ENCODE data around the gene NAV1.
A peak's percentile ranks its signal among the peaks of the same experiment; 100 is the strongest.

NAV1 gene

GRCh38 chr1:201551877-201552731, 13.2 kb downstream of the NAV1 start:
- DNase-seq = no peak

GRCh38 chr1:201552941-201553351, 14.0 kb downstream of the NAV1 start:
- DNase-seq = no peak

DNA sequence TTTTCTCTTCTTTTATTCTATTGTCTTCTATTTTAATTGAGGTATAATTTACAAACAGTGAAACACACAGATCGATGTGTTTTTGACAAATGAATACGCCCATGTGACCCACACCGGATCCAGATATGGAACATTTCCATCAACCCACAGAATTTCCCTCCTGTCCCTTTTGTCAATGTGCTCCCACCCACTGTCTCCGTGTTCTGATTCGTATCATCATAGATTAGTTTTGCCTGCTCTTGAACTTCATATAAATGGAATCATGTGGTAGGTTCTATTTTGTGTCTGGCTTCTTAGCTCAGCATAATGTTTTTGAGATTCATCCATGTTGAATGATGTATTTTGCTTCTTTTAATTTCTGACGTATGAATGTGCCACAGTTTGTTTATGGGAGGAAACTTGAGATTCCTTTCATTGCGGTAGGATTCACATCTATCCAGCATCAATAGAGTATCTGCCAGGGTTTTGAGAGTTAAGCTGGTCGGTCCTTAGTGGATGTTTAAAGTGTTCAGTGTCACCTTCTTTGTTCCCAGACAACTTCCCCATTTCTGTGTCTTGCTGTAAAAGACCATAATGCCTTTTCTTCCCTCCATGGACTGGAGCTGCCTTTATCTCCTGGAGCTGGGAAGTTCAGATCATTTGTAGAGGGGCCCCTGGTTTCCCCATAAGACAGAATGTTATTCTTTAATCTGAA, 14.7 kb downstream of the NAV1 start:
- no peak for DNase-seq

GRCh38 chr1:201554190-201554600, 15.3 kb downstream of the NAV1 start:
- DNase-seq = no peak

DNA sequence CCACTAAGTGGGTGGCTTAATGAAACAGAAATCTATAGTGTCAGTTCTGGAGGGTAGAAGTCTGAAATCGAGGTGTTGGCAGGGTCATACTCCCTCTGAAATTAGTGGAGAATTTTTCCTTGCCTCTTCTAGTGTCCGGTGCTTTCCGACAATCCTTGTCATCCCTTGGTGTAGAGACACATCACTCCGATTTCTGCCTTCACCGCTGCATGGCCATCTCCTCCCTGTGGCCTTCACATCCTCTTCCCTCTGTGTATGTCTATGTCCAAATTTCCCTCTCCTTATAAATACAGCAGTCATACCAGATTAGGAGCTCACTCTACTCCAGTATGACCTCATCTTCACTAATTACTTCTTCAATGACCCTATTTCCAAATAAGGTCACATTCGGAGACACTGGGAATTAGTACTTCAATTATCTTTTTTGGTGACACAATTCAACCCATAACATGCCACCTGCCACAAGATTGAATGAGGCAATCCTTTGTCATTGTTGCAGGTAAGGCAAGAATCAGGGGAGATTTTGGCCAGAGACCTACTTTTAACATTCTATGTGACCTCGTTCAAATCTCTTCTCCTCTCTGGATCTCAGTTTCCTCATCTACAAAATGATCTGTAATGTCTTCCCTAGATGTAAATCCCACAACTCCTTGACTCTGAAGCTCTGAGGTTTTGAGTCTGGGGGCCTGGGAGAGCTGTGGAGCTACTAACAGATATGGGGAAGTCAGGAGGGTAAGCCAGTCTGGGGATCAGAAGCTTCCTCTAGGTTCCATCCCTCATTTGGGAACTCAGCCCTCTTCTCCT, 16.1 kb downstream of the NAV1 start:
- DNase-seq = peak in 1 of 3 experiments; percentile 43

GRCh38 chr1:201555593-201555945, 16.6 kb downstream of the NAV1 start:
- no peak for DNase-seq

DNA sequence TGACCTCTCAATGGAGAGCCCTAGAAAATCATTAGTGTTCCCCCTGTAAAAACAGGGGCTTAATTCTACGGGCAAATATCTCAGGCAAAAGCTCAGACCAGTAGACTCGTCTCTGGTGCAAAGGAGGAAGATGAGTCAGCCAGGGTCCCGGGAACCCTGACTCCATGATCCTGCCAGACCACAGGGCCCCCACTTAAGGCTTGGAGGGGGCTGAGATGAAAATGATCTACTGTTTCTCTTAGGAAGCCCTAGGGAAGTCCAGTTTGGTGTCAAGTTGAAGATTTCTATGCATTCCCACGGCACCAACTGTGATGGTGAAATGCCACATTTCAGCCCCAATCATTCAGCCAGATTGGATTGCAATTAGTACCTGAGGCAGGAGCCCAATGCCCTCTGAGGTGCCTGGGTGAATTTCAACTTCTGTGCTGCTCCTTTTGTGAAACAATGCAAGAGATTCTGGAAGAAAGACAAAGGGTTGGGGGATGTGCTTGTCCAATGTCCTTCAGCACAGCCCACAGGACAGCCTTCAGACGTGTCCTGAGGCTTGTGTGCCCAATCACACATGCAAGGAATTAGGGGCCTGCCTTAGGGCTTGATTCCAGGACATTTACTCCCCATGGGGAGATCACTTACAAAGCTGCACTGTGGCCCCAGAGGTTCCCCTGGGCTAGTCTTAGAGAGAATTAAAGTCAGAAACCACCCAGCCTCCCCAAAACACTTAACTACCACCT, 18.1 kb downstream of the NAV1 start:
- DNase-seq = no peak

DNA sequence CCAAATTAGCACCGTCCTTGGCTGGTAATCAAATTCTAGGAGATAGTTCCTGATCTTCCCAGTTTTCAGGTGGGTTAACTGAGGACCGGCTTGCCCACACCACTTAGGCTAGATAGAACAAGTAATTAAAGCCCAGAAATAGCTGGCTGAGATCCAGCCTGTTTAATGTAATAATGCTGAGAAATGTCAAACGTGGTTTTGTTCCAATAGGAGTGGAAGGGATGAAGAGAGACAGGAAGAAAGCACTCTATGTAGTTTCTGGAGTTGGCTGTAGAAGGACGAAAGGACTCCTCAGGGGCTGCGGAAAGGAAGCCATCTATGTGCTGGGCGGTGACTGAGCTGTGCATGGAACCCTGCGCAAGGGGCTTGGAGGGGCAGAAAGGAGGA, 18.6 kb downstream of the NAV1 start:
- peak in 1 of 3 experiments; percentile 11 for DNase-seq

DNA sequence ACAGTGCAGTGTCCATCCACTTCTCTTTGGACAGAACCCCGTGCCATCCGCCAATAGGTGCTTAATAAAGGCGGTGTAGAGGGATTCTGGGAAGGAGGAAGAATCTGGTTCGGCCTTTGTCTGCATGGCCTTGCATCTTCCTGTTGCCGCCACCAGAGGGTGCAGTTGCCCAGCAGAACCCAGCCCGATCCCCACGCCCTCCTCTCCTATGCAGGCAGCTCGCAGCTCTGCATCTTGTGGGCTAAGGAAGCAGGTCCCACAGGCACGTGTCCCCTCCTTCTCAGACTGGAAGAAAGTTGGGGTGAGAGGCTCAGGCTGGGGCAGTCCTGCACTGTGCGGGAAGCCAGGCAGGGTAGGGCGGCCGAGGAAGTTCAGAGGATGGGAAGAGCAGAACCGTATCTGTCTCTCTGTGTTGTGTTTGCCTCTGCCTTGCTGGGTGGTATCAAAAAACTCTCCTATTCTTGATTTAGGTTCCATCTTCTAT, 20.8 kb downstream of the NAV1 start:
- DNase-seq = peak; percentile 61 to 89 (median 74)

- no peak for DNase-seq
Observed at GRCh38 chr1:201560328-201561194, 21.6 kb downstream of the NAV1 start.

DNA sequence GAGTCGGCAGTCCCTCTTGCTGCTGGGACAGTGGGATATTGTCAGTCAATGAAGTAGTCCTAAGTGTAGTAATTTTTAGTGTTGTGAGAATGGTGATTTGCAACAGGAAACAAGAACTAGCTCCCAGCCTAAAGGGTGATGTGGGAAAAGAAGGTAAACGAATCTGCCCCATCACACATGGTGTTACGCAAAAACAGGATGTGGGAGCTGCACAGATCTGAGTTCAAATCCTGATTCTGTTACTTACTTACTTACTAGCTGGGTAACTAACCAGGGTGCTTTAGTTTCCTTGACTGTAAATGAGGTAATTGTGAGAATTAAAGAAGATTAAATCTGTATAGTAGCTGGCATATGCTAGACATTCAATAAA, 22.3 kb downstream of the NAV1 start:
- DNase-seq = no peak

- no peak for DNase-seq
Observed at GRCh38 chr1:201561601-201562000, 22.7 kb downstream of the NAV1 start.

DNA sequence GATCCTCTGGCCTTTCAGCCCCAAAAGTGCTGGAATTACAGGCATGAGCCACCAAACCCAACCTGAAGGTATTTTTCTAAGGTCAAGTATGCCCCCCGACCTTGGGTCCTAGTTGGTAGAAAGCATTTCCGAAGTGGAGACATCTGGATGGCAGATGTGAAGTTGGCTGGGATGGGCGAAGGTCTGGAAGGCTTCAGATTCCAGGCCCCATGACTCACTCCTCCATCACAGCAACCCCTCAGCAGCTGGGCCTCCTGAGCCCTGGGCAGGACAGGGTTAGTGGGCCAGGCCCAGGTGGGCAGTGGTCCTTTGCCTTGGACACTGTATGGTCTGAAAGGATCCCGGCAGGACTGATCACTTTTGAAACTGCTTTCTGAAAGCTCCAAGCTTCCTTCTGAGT, 23.3 kb downstream of the NAV1 start:
- no peak for DNase-seq

- no peak for DNase-seq
Observed at GRCh38 chr1:201562659-201563405, 23.9 kb downstream of the NAV1 start.

DNA sequence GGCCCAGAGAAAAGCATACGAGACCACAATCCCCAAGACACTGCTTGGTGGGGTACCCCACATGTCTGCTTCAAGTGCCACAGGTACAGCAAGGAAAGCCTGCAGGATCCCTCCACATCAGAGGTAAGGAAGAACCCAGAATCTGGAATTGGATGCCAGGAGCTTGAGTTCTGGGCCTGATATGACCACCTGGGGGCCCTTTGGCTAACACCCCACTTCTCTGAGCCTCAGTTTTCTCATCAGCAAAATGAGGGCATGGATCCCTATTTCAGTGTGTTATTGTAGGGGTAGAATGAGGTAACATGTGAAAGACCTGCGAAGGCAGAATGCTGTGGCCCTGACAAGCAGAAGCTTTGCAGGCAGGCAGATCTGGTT, 24.5 kb downstream of the NAV1 start:
- no peak for DNase-seq

DNA sequence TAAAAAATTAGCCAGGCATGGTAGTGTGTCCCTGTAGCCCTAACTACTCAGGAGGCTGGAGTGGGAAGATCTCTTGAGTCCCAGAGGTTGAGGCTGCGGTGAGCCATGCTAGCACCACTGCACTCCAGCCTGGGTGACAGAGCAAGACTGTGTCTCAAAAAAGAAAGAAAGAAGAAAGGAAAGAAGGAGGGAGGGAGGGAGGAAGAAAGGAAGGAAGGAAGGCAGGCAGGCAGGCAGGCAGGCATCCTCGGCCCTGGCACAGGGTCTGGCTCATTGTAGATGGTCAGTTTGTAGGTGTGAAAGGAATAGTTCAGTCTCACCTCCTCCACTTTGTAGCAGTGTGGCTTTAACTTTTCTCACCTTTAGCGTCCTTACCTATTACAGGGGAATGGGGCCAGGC, 25.0 kb downstream of the NAV1 start:
- no peak for DNase-seq

DNA sequence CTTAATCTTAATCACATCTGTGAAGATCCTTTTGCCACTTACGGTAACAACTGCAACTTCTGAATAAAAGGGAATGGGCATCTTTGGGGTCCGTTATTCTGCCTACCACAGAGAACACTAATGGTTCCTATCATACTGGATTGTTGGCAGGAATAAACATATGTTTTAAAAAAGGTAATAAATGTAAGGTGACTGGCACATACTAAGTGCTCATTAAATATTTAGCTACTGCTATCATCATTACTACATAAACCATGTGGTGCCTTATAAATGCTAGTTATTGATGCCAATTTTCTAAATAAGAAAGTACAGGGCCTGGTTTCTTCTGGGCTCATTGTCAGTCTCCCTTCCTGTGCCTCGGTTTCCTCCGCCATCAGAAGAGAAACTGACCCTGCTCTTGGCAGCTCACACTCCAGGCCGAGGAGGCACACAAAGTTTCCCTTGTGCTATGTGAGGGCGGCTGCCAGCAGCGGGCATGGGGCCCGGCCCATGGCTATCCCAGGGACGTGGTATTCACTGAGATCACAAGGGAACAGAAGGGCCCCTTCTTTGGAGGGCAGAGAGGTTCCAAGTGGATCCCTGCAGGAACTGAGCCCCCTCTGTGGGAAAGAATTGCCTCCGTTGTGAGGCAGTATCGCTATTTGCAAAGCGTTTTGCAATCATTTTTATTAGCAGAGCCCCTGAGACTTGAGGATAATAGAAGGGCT, 26.2 kb downstream of the NAV1 start:
- no peak for DNase-seq

- no peak for DNase-seq
Observed at GRCh38 chr1:201565771-201566528, 27.0 kb downstream of the NAV1 start.

- no peak for DNase-seq
Observed at GRCh38 chr1:201566529-201566823, 27.5 kb downstream of the NAV1 start.

All from NCI-H1417 (cell line).